ENCODE measurements around the gene DGKQ.
"Not testable (repeated sequence)": the region's sequence is repeated elsewhere in the genome, so short reads cannot be mapped to it uniquely, and the experiment has no call there.

The DGKQ gene

GRCh38 chr4:946517-947471 is 26.6 kb downstream of the DGKQ start:
- Histone ChIP-seq H3K4me3 (no peak overlapping the region), H3K27ac (no peak overlapping the region), H3K9me3 (no peaks in the 10 kb centered on the region), H3K27me3 (no peaks in the 10 kb centered on the region), H3K4me1 (peaks cover 0 to 4% (median 0%) of the 10 kb centered on the region in 4 donors), H3K36me3 (peaks cover 0 to 9% (median 6%) of the 10 kb centered on the region in 3 donors)
- no peak for TF ChIP-seq CTCF (IDR thresholded peaks at IDR 0.05)
- peak in 1 of 2 donors; percentile 16 for DNase-seq
- intact Hi-C loops (cut with DNase I; ENCODE audit: low total_unique reads) = no loop called here

GRCh38 chr4:946103-946450 is 27.3 kb downstream of the DGKQ start:
- Histone ChIP-seq H3K9me3 (no peaks in the 10 kb centered on the region), H3K27ac (no peak overlapping the region), H3K4me3 (no peak overlapping the region), H3K36me3 (peaks cover 0 to 2% (median under 1%) of the 10 kb centered on the region in 3 donors), H3K4me1 (peaks cover 0 to 4% (median 0%) of the 10 kb centered on the region in 4 donors), H3K27me3 (no peaks in the 10 kb centered on the region)
- intact Hi-C loops (cut with DNase I; ENCODE audit: low total_unique reads) = no loop called here
- no peak for DNase-seq
- no peak for TF ChIP-seq CTCF (IDR thresholded peaks at IDR 0.05)

GRCh38 chr4:945274-946102 is 27.9 kb downstream of the DGKQ start:
- Histone ChIP-seq H3K4me1 (peaks cover 0 to 4% (median 0%) of the 10 kb centered on the region in 4 donors), H3K9me3 (no peaks in the 10 kb centered on the region), H3K4me3 (no peak overlapping the region), H3K27ac (no peak overlapping the region), H3K27me3 (no peaks in the 10 kb centered on the region), H3K36me3 (no peaks in the 10 kb centered on the region)
- intact Hi-C loops (cut with DNase I; ENCODE audit: low total_unique reads) = no loop called here
- no peak for TF ChIP-seq CTCF (IDR thresholded peaks at IDR 0.05)
- peak in 1 of 2 donors; percentile 37 for DNase-seq

- not testable (repeated sequence) for H3K4me3 ChIP-seq, H3K27ac ChIP-seq, H3K36me3 ChIP-seq, H3K9me3 ChIP-seq, DNase-seq, H3K4me1 ChIP-seq, H3K27me3 ChIP-seq
- intact Hi-C loops (cut with DNase I; ENCODE audit: low total_unique reads) = loop anchor here (10.0 kb wide), 1 partner anchor 155 kb away; no protein-coding TSS in a partner anchor
Observed at GRCh38 chr4:939508-939907, 33.9 kb downstream of the DGKQ start.

- H3K36me3 ChIP-seq = no peaks in the 10 kb centered on the region
- intact Hi-C loops (cut with DNase I; ENCODE audit: low total_unique reads) = loop anchor here (5.0 to 10.0 kb wide), 2 partner anchors 40 to 148 kb away; partner anchors contain the start of gene DGKQ
- peak overlapping the region; percentile 86 to 95 for H3K27ac ChIP-seq
- peak overlapping the region; percentile 99 to 100 for H3K4me3 ChIP-seq
- no peaks in the 10 kb centered on the region for H3K9me3 ChIP-seq
- H3K4me1 ChIP-seq = peaks cover 0 to 48% (median 32%) of the 10 kb centered on the region in 4 donors
- no peak for DNase-seq
- no peak for TF ChIP-seq CTCF (IDR thresholded peaks at IDR 0.05)
- H3K27me3 ChIP-seq = no peaks in the 10 kb centered on the region
Observed at GRCh38 chr4:932713-933070, 40.7 kb downstream of the DGKQ start.

Data from tibial artery (tissue), 4 donors.